Body of pancreas (tissue), 4 donors: ENCODE data around the gene OR2V2. TPM values are rescaled to one million over a fixed set of nuclear protein-coding genes. Genes with fewer than 3 reads are reported as not detected.

Experiments
- ATAC-seq: fragments of 150-250 bp; one replicate; pipeline ENCODE4 v1.9.1; 2016
- DNase-seq, 4 donors: peaks; one replicate each; pipeline ENCODE4 v3.0.0-alpha.2; 2019
- H3K27ac ChIP-seq, 4 donors: fragments of 200-600 bp; sonication (generic); 1 replicate in 3 of 4; 2 replicates in 1 of 4; pipeline versions ENCODE4 v1.5.1 to v1.6.1; 2016 to 2019; ENCODE audit warnings: mild to moderate bottlenecking in 1 of 4, mixed read lengths in 1 of 4, moderate library complexity in 1 of 4
- H3K27me3 ChIP-seq, 2 donors: fragments of 200-600 bp; sonication (generic); one replicate each; pipeline ENCODE4 v1.6.0; 2016; ENCODE audit warnings: mild to moderate bottlenecking in 1 of 2
- H3K36me3 ChIP-seq, 2 donors: fragments of 200-600 bp; sonication (generic); replicated peaks in 1 of 2; 2 replicates each; pipeline ENCODE4 v1.5.1; 2016; ENCODE audit warnings: low read depth in 2 of 2; ENCODE audit not compliant: insufficient read depth in 1 of 2
- H3K4me1 ChIP-seq: fragments of 200-600 bp; sonication (generic); one replicate; pipeline ENCODE4 v1.6.0; 2016
- H3K4me3 ChIP-seq, 2 donors: fragments of 200-600 bp; sonication (generic); 1 replicate in 1 of 2; 2 replicates in 1 of 2; pipeline ENCODE4 v1.5.1; 2016 to 2019
- H3K9me3 ChIP-seq, 3 donors: fragments of 200-600 bp; sonication (generic); 1 replicate in 2 of 3; 2 replicates in 1 of 3; pipeline ENCODE4 v1.5.1; 2016
- POLR2A ChIP-seq, 3 donors: fragments of 450-650 bp; IDR thresholded peaks; one replicate each; pipeline ENCODE4 v1.6.1; 2016; ENCODE audit warnings: antibody characterized with exemption in 3 of 3, mild to moderate bottlenecking in 2 of 3
- WGBS, 2 donors: methylation state at CpG; one replicate each; pipeline ENCODE4 v1.1.5; 2017; 5-methylcytosine and 5-hydroxymethylcytosine counted together
- intact Hi-C: fragments of 100-400 bp; cut with DNase I; formaldehyde crosslinking; loops from one replicate; pipeline ENCODE4 v1.15.1; 2023
- total RNA-seq, 2 donors: library from RNA; depleted of rRNA; stranded (reverse); fragments of >200 nt; gene quantifications; one replicate each; pipeline ENCODE4 v1.1.0, GENCODE V29; 2016
- TF ChIP-seq, protein P1 (sequence below), 7 experiments: fragments of 450-650 bp in 4 of 7; fragments of 200-600 bp in 3 of 7; sonication (generic) in 3 of 7; IDR thresholded peaks; one replicate each; pipeline ENCODE4 v1.5.1; 2016 to 2019; ENCODE audit warnings: antibody characterized with exemption in 7 of 7

Gene OR2V2
- total RNA-seq, 2 donors from 2014 or later, result not detected

- H3K27ac ChIP-seq, result no peak overlapping the region
Measured at GRCh38 chr5:181161534-181162175, 14.3 kb downstream of the OR2V2 start.

GRCh38 chr5:181163487-181164075 is 16.2 kb downstream of the OR2V2 start:
- WGBS, 2 donors, result 49 to 51% methylated on average over 15 to 16 of the region's 16 CpGs

More at GRCh38 chr5:181161534-181162175, 14.3 kb downstream of the OR2V2 start:
- no peak for TF ChIP-seq POLR2A (IDR thresholded peaks at IDR 0.05)
- TF ChIP-seq, protein P1, sequence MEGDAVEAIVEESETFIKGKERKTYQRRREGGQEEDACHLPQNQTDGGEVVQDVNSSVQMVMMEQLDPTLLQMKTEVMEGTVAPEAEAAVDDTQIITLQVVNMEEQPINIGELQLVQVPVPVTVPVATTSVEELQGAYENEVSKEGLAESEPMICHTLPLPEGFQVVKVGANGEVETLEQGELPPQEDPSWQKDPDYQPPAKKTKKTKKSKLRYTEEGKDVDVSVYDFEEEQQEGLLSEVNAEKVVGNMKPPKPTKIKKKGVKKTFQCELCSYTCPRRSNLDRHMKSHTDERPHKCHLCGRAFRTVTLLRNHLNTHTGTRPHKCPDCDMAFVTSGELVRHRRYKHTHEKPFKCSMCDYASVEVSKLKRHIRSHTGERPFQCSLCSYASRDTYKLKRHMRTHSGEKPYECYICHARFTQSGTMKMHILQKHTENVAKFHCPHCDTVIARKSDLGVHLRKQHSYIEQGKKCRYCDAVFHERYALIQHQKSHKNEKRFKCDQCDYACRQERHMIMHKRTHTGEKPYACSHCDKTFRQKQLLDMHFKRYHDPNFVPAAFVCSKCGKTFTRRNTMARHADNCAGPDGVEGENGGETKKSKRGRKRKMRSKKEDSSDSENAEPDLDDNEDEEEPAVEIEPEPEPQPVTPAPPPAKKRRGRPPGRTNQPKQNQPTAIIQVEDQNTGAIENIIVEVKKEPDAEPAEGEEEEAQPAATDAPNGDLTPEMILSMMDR (IDR thresholded peaks at IDR 0.05), result no peak
- Histone ChIP-seq H3K4me3 (no peak overlapping the region), H3K9me3 (no peaks in the 10 kb centered on the region), H3K4me1 (peaks cover 5% of the 10 kb centered on the region), H3K27me3 (peaks cover 0 to 6% of the 10 kb centered on the region in 2 donors), H3K36me3 (no peaks in the 10 kb centered on the region)
- intact Hi-C loops, result no loop called here
- ATAC-seq (no peak), DNase-seq (no peak)
- WGBS, 2 donors, result 53 to 63% methylated on average over 2 to 4 of the region's 4 CpGs

GRCh38 chr5:181164076-181164952 is 16.9 kb downstream of the OR2V2 start:
- no peak for ATAC-seq
- WGBS, 2 donors, result 19 to 41% methylated on average over 17 to 47 of the region's 52 CpGs
- peaks cover 0 to 23% of the 10 kb centered on the region in 2 donors for H3K27me3 ChIP-seq

More at GRCh38 chr5:181163487-181164075, 16.2 kb downstream of the OR2V2 start:
- intact Hi-C loops, result no loop called here
- DNase-seq (no peak), ATAC-seq (no peak)
- H3K4me1 ChIP-seq, result peaks cover 10% of the 10 kb centered on the region
- TF ChIP-seq, protein P1 (IDR thresholded peaks at IDR 0.05), result no peak
- no peak for TF ChIP-seq POLR2A (IDR thresholded peaks at IDR 0.05)
- H3K27me3 ChIP-seq, result peaks cover 0 to 16% of the 10 kb centered on the region in 2 donors
- H3K9me3 ChIP-seq, result no peaks in the 10 kb centered on the region
- no peak overlapping the region for H3K4me3 ChIP-seq
- H3K27ac ChIP-seq, result no peak overlapping the region
- H3K36me3 ChIP-seq, result no peaks in the 10 kb centered on the region

GRCh38 chr5:181166812-181167733 is 19.7 kb downstream of the OR2V2 start:
- H3K27me3 ChIP-seq, result peaks cover 0 to 35% of the 10 kb centered on the region in 2 donors
- H3K9me3 ChIP-seq, result no peaks in the 10 kb centered on the region
- TF ChIP-seq, protein P1 (IDR thresholded peaks at IDR 0.05), result no peak
- TF ChIP-seq POLR2A (IDR thresholded peaks at IDR 0.05), result no peak
- no peak for ATAC-seq
- no peak overlapping the region for H3K4me3 ChIP-seq
- no peaks in the 10 kb centered on the region for H3K36me3 ChIP-seq
- no peak for DNase-seq
- intact Hi-C loops, result no loop called here
- peaks cover 12% of the 10 kb centered on the region for H3K4me1 ChIP-seq
- WGBS, 2 donors, result 56 to 62% methylated on average over 6 of the region's 6 CpGs
- no peak overlapping the region for H3K27ac ChIP-seq

More at GRCh38 chr5:181164076-181164952, 16.9 kb downstream of the OR2V2 start:
- Histone ChIP-seq H3K9me3 (no peaks in the 10 kb centered on the region), H3K4me3 (no peak overlapping the region), H3K4me1 (peaks cover 6% of the 10 kb centered on the region), H3K27ac (no peak overlapping the region), H3K36me3 (no peaks in the 10 kb centered on the region)
- DNase-seq, result no peak
- intact Hi-C loops, result no loop called here
- TF ChIP-seq POLR2A (IDR thresholded peaks at IDR 0.05), result no peak
- TF ChIP-seq, protein P1 (IDR thresholded peaks at IDR 0.05), result no peak
